NCI-H146 treated with DMSO at 0.1 percent for 48 hours (cell line): ENCODE measurements around the gene NTMT2.
"Not testable (repeated sequence)": the region's sequence is repeated elsewhere in the genome, so short reads cannot be mapped to it uniquely, and the experiment has no call there.

Experiments used
- DNase-seq: peaks from one replicate; lab custom pipeline; 2025; ENCODE audit not compliant: unreplicated experiment; lab: John Stamatoyannopoulos, UW

NTMT2 gene

GRCh38 chr1:170145770-170146676 lies at the start of gene NTMT2:
TSS of gene NTMT2 (plus strand) at chr1:170145959. CDS start at chr1:170146108, 149 bp downstream.
- DNase-seq, result peak; percentile 33

GRCh38 chr1:170095976-170096748 lies 49.6 kb upstream of the NTMT2 start:
- DNase-seq, result no peak

DNA sequence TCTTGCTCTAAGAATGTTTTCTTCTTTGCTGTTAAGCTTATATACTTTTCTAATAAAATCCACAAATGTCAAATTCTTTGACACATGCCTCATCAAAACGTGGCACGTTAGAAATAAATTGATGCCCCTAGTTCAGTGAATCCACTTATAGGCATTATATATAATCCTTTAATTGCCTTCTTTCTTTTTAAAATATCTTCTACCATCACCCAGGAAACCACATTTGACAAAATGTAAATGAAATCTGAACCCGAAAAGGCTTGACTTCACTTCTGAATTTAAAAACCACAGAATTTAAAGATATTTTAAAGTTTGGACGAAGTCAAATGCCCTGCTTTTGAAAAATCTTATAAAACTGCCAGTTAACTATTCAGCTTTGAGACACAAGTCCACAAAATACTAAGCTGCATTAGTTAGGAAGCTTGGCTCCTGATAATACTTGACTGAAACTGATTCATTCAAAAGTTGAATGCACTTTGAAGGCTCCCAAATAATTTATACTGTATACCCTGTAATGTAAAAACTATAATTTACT lies 48.9 kb upstream of the NTMT2 start:
- DNase-seq, result no peak

DNA sequence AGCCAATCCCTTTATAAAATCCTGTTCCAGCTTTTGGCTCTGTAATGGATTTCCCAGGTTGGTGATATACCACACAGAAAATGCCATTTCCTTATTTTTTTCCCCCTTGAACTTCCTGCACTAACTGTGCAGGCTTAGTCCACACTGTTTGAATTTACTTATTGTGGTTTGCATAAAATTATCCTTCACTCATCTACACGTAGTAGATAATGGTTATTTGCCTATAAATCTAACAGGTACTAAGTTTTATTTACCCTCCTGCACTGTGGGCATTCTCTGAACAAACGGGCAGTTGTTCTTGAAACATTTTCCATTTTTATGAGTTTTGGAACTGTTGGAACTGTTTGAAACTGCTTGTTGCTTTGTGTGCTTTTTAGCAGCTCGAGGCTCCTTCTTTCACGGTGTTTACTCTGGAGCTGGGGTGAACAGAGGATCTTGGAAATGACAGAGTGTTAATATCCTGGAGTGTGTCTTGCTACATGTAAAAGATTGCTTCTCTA lies 48.3 kb upstream of the NTMT2 start:
- DNase-seq, result no peak

GRCh38 chr1:170113140-170113539 lies 32.6 kb upstream of the NTMT2 start:
- DNase-seq, result not testable (repeated sequence)

GRCh38 chr1:170114906-170115305 lies 30.9 kb upstream of the NTMT2 start:
- DNase-seq, result no peak

DNA sequence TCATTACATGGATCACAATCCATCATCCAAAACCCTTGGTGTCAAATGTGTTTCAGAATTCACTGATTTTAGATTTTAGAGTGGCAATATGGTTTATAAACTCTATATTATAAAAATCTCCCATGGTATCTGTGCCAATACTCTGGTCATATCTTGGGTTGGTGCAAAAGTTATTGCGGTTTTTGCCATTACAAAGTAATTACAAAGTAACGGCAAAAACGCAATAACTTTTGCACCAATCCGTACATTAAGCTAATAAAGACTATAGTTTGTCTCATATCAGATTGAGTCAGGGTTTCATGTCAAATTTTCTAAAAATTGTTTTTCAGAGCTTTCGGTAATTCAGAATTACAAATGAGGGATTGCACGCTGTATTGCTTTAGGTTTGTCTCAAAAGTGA lies 23.4 kb upstream of the NTMT2 start:
- no peak for DNase-seq

- no peak for DNase-seq
Measured at GRCh38 chr1:170125269-170125668, 20.5 kb upstream of the NTMT2 start.

GRCh38 chr1:170126696-170127095 lies 19.1 kb upstream of the NTMT2 start:
- no peak for DNase-seq

DNA sequence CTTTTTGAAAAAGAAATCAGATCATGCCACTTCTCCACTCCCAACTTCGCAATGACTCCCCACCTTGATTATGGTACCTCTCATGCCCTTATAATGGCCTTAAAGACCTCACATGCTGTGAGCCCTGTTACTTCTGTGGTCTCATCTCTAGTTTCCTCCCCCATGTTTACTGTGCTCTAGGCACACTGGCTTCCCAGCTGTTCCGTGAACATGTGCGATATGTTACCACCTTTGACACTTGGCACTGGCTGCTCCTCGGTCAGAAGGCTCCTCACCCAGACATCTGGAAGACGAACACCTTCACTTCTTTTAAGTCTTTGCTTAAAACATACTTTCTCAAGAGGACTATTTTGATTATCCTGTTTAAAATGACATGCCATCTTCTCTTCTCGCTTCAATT lies 14.3 kb upstream of the NTMT2 start:
- no peak for DNase-seq

GRCh38 chr1:170131984-170132383 lies 13.8 kb upstream of the NTMT2 start:
- no peak for DNase-seq

DNA sequence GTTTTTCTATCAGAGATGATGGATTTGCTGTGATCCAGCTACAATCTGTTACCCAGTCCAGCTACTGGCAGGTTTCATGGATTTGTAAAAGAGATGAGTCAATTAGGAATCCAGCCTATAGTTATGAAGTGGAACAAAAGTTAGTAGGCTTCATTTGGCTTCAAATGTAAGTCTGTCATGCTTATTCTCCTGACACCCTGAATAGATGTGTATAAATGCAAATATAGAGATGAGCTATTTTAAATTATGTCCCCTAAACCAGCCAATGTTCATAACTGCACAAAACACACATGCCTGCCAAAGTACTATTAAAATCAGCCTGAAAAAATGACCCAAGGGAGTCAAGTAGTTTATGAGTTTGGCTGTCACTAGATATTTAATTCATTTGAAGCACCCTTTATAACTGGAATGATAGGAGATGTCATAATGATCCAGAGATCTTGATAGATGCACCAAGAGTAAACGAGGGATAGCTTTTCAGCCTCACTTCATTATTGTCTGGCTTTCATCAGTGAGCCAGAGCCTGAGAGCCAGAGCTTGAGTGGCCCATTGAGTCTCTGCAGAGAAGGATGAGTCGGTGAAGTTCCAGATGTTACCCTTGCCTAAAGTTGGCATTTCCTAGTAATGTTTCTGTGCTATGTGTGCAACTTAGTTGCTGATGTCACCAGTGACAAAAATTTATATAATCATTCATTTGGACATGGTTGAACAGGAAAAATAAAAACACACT lies 11.8 kb upstream of the NTMT2 start:
- DNase-seq, result no peak

DNA sequence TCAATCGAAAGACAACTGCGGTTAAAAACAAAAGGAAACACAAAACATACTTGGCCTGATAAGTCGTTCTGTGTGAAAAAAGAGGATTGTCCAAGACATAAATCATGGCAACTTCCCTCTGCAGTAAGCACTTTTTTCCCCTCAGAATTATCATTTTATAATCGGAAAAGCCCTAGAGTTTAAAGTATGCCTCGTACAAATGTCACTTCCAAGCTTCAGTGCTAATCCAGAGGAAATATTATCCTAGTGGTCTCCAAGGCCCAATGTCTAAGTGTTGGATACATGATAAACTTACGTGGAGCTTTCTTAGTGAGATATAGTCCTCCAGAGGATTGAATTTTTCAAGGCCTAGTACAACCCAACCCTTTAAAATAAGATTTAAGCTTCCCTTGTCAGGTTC lies 11.2 kb upstream of the NTMT2 start:
- DNase-seq, result no peak

DNA sequence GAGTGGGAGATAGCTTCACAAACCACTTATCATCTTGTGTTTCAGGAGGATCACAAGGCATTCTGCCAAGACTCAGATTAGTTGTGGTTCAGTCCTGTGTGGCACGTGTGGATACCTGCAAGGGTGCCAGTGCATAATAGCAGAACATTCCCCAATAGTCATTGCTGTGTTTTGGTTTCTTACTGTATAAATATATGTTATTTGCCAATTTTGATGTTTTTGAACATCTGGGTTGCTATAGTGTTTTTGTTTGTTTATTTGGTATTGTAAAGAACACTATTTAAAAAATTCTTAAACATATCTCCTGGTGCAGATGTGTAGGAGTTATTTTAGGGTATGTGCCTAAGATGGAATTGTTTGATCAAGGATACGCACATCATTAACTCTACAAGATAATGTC lies 5.4 kb upstream of the NTMT2 start:
- DNase-seq, result no peak

DNA sequence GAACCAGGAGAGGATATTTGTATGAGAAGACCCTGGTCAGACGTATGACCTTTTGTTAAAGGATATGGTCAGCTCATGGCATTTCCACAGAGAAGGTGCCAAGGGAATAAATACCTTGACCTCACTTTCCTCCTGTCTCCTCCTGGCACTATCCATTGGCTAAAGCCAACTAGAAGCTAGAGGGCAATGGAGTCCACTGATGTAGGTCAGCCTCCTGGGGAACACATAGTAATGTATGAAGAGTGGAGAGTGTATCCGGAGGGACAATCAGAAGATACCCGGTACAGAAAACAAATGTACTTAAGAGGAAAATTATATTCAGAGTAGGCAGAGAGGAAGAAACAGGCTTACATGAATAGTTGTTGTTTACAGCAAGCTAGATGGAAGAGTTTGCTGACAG lies 698 bp upstream of the NTMT2 start:
- DNase-seq, result no peak

- DNase-seq, result no peak
Measured at GRCh38 chr1:170146720-170147263, 1.0 kb downstream of the NTMT2 start.

- DNase-seq, result no peak
Measured at GRCh38 chr1:170149241-170149640, 3.5 kb downstream of the NTMT2 start.

DNA sequence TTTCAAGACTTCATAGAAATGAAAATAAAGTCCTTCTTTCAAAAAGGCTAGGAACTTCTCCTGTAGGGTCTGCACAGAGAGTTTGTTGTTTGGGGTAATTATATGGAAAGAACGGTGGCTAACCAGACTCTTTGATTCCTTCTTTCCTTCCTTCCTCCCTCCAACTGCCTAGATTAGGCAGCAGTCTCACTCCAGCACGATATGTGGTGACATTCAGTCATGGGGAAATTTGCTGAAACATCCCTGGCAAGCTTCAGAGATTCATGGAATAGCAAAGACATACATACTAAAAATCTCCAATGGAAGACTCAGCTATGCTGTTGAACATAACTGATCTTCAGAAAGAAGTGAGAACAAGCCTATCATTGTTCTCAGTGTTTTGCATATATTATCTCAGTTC lies 4.3 kb downstream of the NTMT2 start:
- DNase-seq, result no peak

DNA sequence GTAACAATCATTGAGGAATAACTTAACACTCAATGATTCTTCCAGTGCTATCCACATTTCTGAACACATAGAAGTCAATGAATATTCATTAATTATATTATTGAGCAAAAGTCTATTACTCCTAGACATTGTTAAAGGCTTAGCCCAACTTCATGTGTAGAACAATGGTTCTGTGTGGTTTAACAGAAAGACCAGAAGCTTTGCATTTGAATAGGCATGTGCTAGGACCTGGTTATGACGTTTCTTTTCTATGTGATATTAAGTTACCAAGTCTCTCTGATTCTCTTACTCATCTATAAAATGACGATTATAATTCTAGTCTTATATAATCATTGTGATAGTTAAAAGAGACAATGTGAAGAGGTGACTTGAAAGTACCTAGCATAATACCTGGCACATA lies 5.2 kb downstream of the NTMT2 start:
- no peak for DNase-seq

DNA sequence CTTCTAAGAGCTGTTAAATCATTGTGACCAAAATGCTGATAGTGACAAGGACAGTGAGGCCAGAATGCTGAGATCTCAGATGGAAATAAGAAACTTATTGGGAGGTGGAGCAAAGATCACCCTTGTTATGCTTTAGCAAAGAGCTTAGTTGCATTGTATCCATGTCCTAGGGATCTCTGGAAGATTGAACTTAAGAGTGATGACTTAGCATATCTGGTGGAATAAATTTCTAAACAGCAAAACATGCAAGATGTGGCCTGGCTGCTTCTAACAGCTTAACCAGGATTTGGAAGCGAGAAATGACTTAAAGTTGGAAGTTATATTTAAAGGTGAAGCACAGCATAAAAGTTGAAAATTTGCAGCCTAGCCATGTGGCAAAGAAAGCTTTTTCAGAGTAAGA lies 7.7 kb downstream of the NTMT2 start:
- DNase-seq, result no peak

- DNase-seq, result no peak
Measured at GRCh38 chr1:170155055-170155454, 9.3 kb downstream of the NTMT2 start.
